GM23248 (cell line): ENCODE data around the gene RIPOR3.

Experiments
- EZH2 ChIP-seq: fragments of 200-600 bp; sonication (generic); IDR thresholded peaks from 2 replicates; pipeline ENCODE4 v1.6.1; 2018; ENCODE audit warnings: antibody characterized with exemption, mild to moderate bottlenecking; ENCODE audit not compliant: insufficient read depth, poor library complexity, severe bottlenecking
- EZH2phosphoT487 ChIP-seq: fragments of 200-600 bp; sonication (generic); IDR thresholded peaks from 2 replicates; pipeline ENCODE4 v1.6.1; 2018; ENCODE audit warnings: antibody characterized with exemption, moderate library complexity, mild to moderate bottlenecking, low read depth; ENCODE audit not compliant: insufficient read depth

DNA sequence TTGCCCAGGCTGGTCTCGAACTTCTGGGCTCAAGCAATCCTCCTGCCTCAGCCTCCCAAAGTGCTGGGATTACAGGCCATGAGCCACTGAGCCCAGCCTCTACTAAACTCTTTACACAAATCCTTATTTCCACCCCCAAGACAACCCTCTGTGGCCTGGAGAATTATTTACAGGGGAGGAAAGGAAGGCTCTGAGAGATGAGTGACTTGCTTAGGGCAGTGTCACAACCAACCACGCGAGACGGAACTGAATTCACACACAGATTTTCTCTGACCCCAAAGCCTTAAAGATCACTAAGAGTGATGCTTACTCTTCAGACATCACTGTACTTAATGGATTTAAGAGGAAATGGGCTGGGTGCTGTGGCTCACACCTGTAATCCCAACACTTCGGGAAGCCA lies 86.2 kb downstream of the RIPOR3 start:
- TF ChIP-seq EZH2phosphoT487 (no peak), EZH2 (no peak)
